Breast epithelium (tissue), 4 donors: Measurements from ENCODE around the gene RPS6KL1. TPM values are rescaled to one million over a fixed set of nuclear protein-coding genes. Genes with fewer than 3 reads are reported as not detected.

ENCODE experiments used
- DNase-seq, 2 donors: peaks; one replicate each; pipeline ENCODE4 v3.0.0-alpha.2; 2019; ENCODE audit warnings: low spot score in 2 of 2
- H3K27ac ChIP-seq, 2 donors: fragments of 200-600 bp; sonication (generic) in 1 of 2; one replicate each; pipeline ENCODE4 v1.5.1; 2016 to 2019; ENCODE audit warnings: mild to moderate bottlenecking in 1 of 2
- H3K27me3 ChIP-seq, 2 donors: fragments of 200-600 bp; sonication (generic) in 1 of 2; one replicate each; pipeline versions ENCODE4 v1.5.1 to v1.6.0; 2017 to 2019; ENCODE audit warnings: control low read depth in 1 of 2, mild to moderate bottlenecking in 1 of 2
- H3K36me3 ChIP-seq: fragments of 200-600 bp; one replicate; pipeline ENCODE4 v1.5.1; 2019
- H3K4me1 ChIP-seq, 2 donors: fragments of 200-600 bp; sonication (generic); one replicate each; pipeline ENCODE4 v1.5.1; 2016 to 2019; ENCODE audit warnings: control low read depth in 1 of 2
- H3K4me3 ChIP-seq, 3 donors: fragments of 200-600 bp; sonication (generic); 1 replicate in 2 of 3; 2 replicates in 1 of 3; pipeline ENCODE4 v1.5.1; 2016 to 2019; ENCODE audit warnings: mild to moderate bottlenecking in 3 of 3, moderate library complexity in 2 of 3
- H3K9me3 ChIP-seq, 2 donors: fragments of 200-600 bp; sonication (generic) in 1 of 2; one replicate each; pipeline ENCODE4 v1.5.1; 2016 to 2019; ENCODE audit warnings: control low read depth in 1 of 2
- CTCF ChIP-seq, 3 donors: fragments of 450-650 bp; IDR thresholded peaks; one replicate each; pipeline ENCODE4 v1.5.1; 2016 to 2017; ENCODE audit warnings: antibody characterized with exemption in 3 of 3, mild to moderate bottlenecking in 3 of 3, moderate library complexity in 3 of 3
- POLR2A ChIP-seq: fragments of 450-650 bp; IDR thresholded peaks from one replicate; pipeline ENCODE4 v1.6.1; 2016; ENCODE audit warnings: antibody characterized with exemption, mild to moderate bottlenecking, moderate library complexity
- POLR2AphosphoS5 ChIP-seq, 3 donors: sonication (generic); formaldehyde crosslinking; IDR thresholded peaks; one replicate each; pipeline ENCODE4 v1.6.1; 2017; ENCODE audit warnings: antibody characterized with exemption in 3 of 3
- intact Hi-C: fragments of 100-400 bp; cut with DNase I; formaldehyde crosslinking; loops from one replicate; pipeline ENCODE4 v1.15.1; 2023; ENCODE audit warnings: low total_unique reads
- total RNA-seq, 3 donors: library from RNA; depleted of rRNA; stranded (reverse); fragments of >200 nt; gene quantifications; one replicate each; pipeline ENCODE4 v1.1.0, GENCODE V29; 2016

Gene RPS6KL1
- total RNA-seq, 3 donors from 2014 or later = 2.9 to 5.6 (median 3.3) TPM

- Histone ChIP-seq H3K4me3 (no peak overlapping the region), H3K27ac (no peak overlapping the region), H3K36me3 (peaks cover 15% of the 10 kb centered on the region), H3K9me3 (no peaks in the 10 kb centered on the region), H3K27me3 (no peaks in the 10 kb centered on the region), H3K4me1 (no peaks in the 10 kb centered on the region)
- TF ChIP-seq POLR2A (no peak), POLR2AphosphoS5 (IDR thresholded peaks at IDR 0.05) (no peak)
- DNase-seq = no peak
- intact Hi-C loops = no loop called here
Observed at GRCh38 chr14:74902941-74903705, 19.9 kb downstream of the RPS6KL1 start.

- no peak overlapping the region for H3K27ac ChIP-seq
- H3K9me3 ChIP-seq = no peaks in the 10 kb centered on the region
- H3K27me3 ChIP-seq = no peaks in the 10 kb centered on the region
- H3K4me1 ChIP-seq = no peaks in the 10 kb centered on the region
- intact Hi-C loops = no loop called here
- TF ChIP-seq POLR2A = no peak
- TF ChIP-seq POLR2AphosphoS5 (IDR thresholded peaks at IDR 0.05) = no peak
- no peak for TF ChIP-seq CTCF (IDR thresholded peaks at IDR 0.05)
- peaks cover 30% of the 10 kb centered on the region for H3K36me3 ChIP-seq
- DNase-seq = no peak
- no peak overlapping the region for H3K4me3 ChIP-seq
Observed at GRCh38 chr14:74898694-74899093, 24.4 kb downstream of the RPS6KL1 start.

- Histone ChIP-seq H3K27me3 (no peaks in the 10 kb centered on the region), H3K36me3 (peaks cover 33% of the 10 kb centered on the region), H3K4me3 (no peak overlapping the region), H3K27ac (no peak overlapping the region), H3K4me1 (no peaks in the 10 kb centered on the region), H3K9me3 (no peaks in the 10 kb centered on the region)
- intact Hi-C loops = no loop called here
- TF ChIP-seq POLR2A (no peak), CTCF (IDR thresholded peaks at IDR 0.05) (no peak), POLR2AphosphoS5 (IDR thresholded peaks at IDR 0.05) (no peak)
- no peak for DNase-seq
Observed at GRCh38 chr14:74898083-74898482, 25.0 kb downstream of the RPS6KL1 start.

GRCh38 chr14:74897642-74898041, 25.4 kb downstream of the RPS6KL1 start:
- no peaks in the 10 kb centered on the region for H3K27me3 ChIP-seq
- TF ChIP-seq POLR2AphosphoS5 (IDR thresholded peaks at IDR 0.05) (no peak), POLR2A (no peak), CTCF (IDR thresholded peaks at IDR 0.05) (no peak)
- H3K4me1 ChIP-seq = no peaks in the 10 kb centered on the region
- peaks cover 37% of the 10 kb centered on the region for H3K36me3 ChIP-seq
- no peak overlapping the region for H3K4me3 ChIP-seq
- no peak overlapping the region for H3K27ac ChIP-seq
- intact Hi-C loops = no loop called here
- no peaks in the 10 kb centered on the region for H3K9me3 ChIP-seq
- DNase-seq = no peak

- H3K4me1 ChIP-seq = no peaks in the 10 kb centered on the region
- H3K9me3 ChIP-seq = no peaks in the 10 kb centered on the region
- H3K27ac ChIP-seq = no peak overlapping the region
- intact Hi-C loops = no loop called here
- H3K36me3 ChIP-seq = peaks cover 42% of the 10 kb centered on the region
- DNase-seq = no peak
- no peak overlapping the region for H3K4me3 ChIP-seq
- TF ChIP-seq POLR2A = no peak
- TF ChIP-seq POLR2AphosphoS5 (IDR thresholded peaks at IDR 0.05) = no peak
- no peak for TF ChIP-seq CTCF (IDR thresholded peaks at IDR 0.05)
- no peaks in the 10 kb centered on the region for H3K27me3 ChIP-seq
Observed at GRCh38 chr14:74896400-74896799, 26.7 kb downstream of the RPS6KL1 start.
